Activated T-cell treated with anti-CD3 and anti-CD28 coated beads, Interleukin-2, amount 50 U/mL, for 72 hours (primary cell): ENCODE measurements around the gene BEX5. TPM values are rescaled to one million over a fixed set of nuclear protein-coding genes. Genes with fewer than 3 reads are reported as not detected.
A peak's percentile ranks its signal among the peaks of the same experiment; 100 is the strongest.
"Not testable (repeated sequence)": the region's sequence is repeated elsewhere in the genome, so short reads cannot be mapped to it uniquely, and the experiment has no call there.

ENCODE experiments used
- ATAC-seq, 2 donors: fragments of 150-1000 bp; cut with Tn5 transposase; replicated peaks in 1 of 2; 2 replicates each; pipeline ENCODE4 v1.10.0; 2021; ENCODE audit warnings: moderate library complexity in 2 of 2, mild to moderate bottlenecking in 1 of 2
- DNase-seq, 2 donors: peaks; one replicate each; pipeline ENCODE4 v3.0.0; 2021 to 2022; ENCODE audit warnings: mixed read lengths in 1 of 2
- H3K27ac Mint-ChIP-seq: one replicate; pipeline ENCODE4 v1.8.0; 2022; ENCODE audit warnings: mild to moderate bottlenecking, moderate library complexity, mixed read lengths
- H3K27me3 Mint-ChIP-seq: one replicate; pipeline ENCODE4 v1.8.0; 2022; ENCODE audit warnings: low read depth, mixed read lengths
- H3K36me3 Mint-ChIP-seq, 2 donors: one replicate each; pipeline ENCODE4 v1.8.0; 2022; ENCODE audit warnings: mixed read lengths in 2 of 2, mild to moderate bottlenecking in 1 of 2; ENCODE audit not compliant: insufficient read depth in 2 of 2
- H3K4me1 Mint-ChIP-seq: one replicate; pipeline ENCODE4 v1.8.0; 2022; ENCODE audit warnings: low read depth, mixed read lengths
- H3K4me3 Mint-ChIP-seq, 2 donors: one replicate each; pipeline ENCODE4 v1.8.0; 2022; ENCODE audit warnings: mild to moderate bottlenecking in 2 of 2, mixed read lengths in 2 of 2, moderate library complexity in 2 of 2
- H3K9me3 Mint-ChIP-seq, 2 donors: one replicate each; pipeline ENCODE4 v1.8.0; 2022; ENCODE audit warnings: mixed read lengths in 2 of 2
- total RNA-seq, 2 donors: library from RNA; stranded (reverse); gene quantifications; one replicate each; pipeline ENCODE4 v1.2.3, GENCODE V29; 2022

BEX5 gene
- total RNA-seq: 1 to 10 TPM; 5.4 to 5.8 TPM

- Mint-ChIP-seq H3K36me3 (peaks cover 0 to 2% of the 10 kb centered on the region in 2 donors), H3K27me3 (peaks cover 50% of the 10 kb centered on the region), H3K4me3 (peak within 1 kb of the TSS; percentile 95 to 97), H3K9me3 (no peaks in the 10 kb centered on the region), H3K27ac (peak within 1 kb of the TSS; percentile 94), H3K4me1 (peaks cover 13% of the 10 kb centered on the region)
- ATAC-seq (peak; percentile 95 to 96), DNase-seq (peak; percentile 46 to 58)
These were observed at the start of gene BEX5 for GRCh38 chrX:102155806-102156179. Gene BEX5, minus strand, starts transcription at chrX:102155977. Its CDS starts 1,712 bp downstream, at chrX:102154265.

GRCh38 chrX:102185967-102186720 is 30.4 kb upstream of the BEX5 start:
- Mint-ChIP-seq H3K4me3 (no peak overlapping the region), H3K36me3 (peaks cover 2 to 7% of the 10 kb centered on the region in 2 donors), H3K27ac (no peak overlapping the region), H3K27me3 (peaks cover 12% of the 10 kb centered on the region), H3K9me3 (peaks cover 2 to 11% of the 10 kb centered on the region in 2 donors), H3K4me1 (no peaks in the 10 kb centered on the region)
- ATAC-seq: no peak
- no peak for DNase-seq

- H3K27me3 Mint-ChIP-seq: peaks cover 48% of the 10 kb centered on the region
- ATAC-seq (peak; percentile 63 to 66), DNase-seq (peak; percentile 12 to 33)
- H3K9me3 Mint-ChIP-seq: no peaks in the 10 kb centered on the region
- peaks cover 13% of the 10 kb centered on the region for H3K4me1 Mint-ChIP-seq
- peaks cover 0 to 2% of the 10 kb centered on the region in 2 donors for H3K36me3 Mint-ChIP-seq
- H3K4me3 Mint-ChIP-seq: peak overlapping the region; percentile 95 to 97
- H3K27ac Mint-ChIP-seq: peak overlapping the region; percentile 94
These were observed 624 bp downstream of the BEX5 start for GRCh38 chrX:102154900-102155805.

GRCh38 chrX:102154218-102154860 is 1.4 kb downstream of the BEX5 start:
- peaks cover 0 to 2% of the 10 kb centered on the region in 2 donors for H3K36me3 Mint-ChIP-seq
- H3K27ac Mint-ChIP-seq: no peak overlapping the region
- H3K4me3 Mint-ChIP-seq: peak overlapping the region; percentile 95 to 97
- DNase-seq: peak; percentile 1 to 4
- H3K4me1 Mint-ChIP-seq: peaks cover 13% of the 10 kb centered on the region
- H3K9me3 Mint-ChIP-seq: no peaks in the 10 kb centered on the region
- H3K27me3 Mint-ChIP-seq: peaks cover 49% of the 10 kb centered on the region
- ATAC-seq: no peak

- DNase-seq, H3K4me3 Mint-ChIP-seq, H3K9me3 Mint-ChIP-seq, H3K4me1 Mint-ChIP-seq, H3K36me3 Mint-ChIP-seq, H3K27ac Mint-ChIP-seq, ATAC-seq: not testable (repeated sequence)
- peaks cover 45% of the 10 kb centered on the region for H3K27me3 Mint-ChIP-seq
These were observed 13.5 kb downstream of the BEX5 start, which contains the start of gene TCEAL6 for GRCh38 chrX:102142274-102142673. Gene TCEAL6, minus strand, starts transcription at chrX:102142481.

GRCh38 chrX:102141631-102142030 is 14.1 kb downstream of the BEX5 start:
- not testable (repeated sequence) for H3K4me1 Mint-ChIP-seq, H3K36me3 Mint-ChIP-seq, ATAC-seq, H3K4me3 Mint-ChIP-seq, DNase-seq, H3K9me3 Mint-ChIP-seq, H3K27ac Mint-ChIP-seq
- H3K27me3 Mint-ChIP-seq: peaks cover 50% of the 10 kb centered on the region

GRCh38 chrX:102140876-102141275 is 14.9 kb downstream of the BEX5 start:
- not testable (repeated sequence) for H3K27ac Mint-ChIP-seq, H3K4me1 Mint-ChIP-seq, DNase-seq, H3K4me3 Mint-ChIP-seq, H3K9me3 Mint-ChIP-seq, ATAC-seq, H3K36me3 Mint-ChIP-seq
- peaks cover 48% of the 10 kb centered on the region for H3K27me3 Mint-ChIP-seq

GRCh38 chrX:102138064-102138463 is 17.7 kb downstream of the BEX5 start:
- no peaks in the 10 kb centered on the region for H3K4me1 Mint-ChIP-seq
- ATAC-seq: no peak
- H3K36me3 Mint-ChIP-seq: no peaks in the 10 kb centered on the region
- H3K27me3 Mint-ChIP-seq: peaks cover 37% of the 10 kb centered on the region
- no peak for DNase-seq
- no peaks in the 10 kb centered on the region for H3K9me3 Mint-ChIP-seq
- H3K27ac Mint-ChIP-seq: no peak overlapping the region
- no peak overlapping the region for H3K4me3 Mint-ChIP-seq

GRCh38 chrX:102129473-102129872 is 26.3 kb downstream of the BEX5 start:
- Mint-ChIP-seq H3K27me3 (peaks cover 61% of the 10 kb centered on the region), H3K36me3 (peaks cover 0 to under 1% of the 10 kb centered on the region in 2 donors), H3K27ac (no peak overlapping the region), H3K4me1 (no peaks in the 10 kb centered on the region), H3K9me3 (no peaks in the 10 kb centered on the region), H3K4me3 (no peak overlapping the region)
- ATAC-seq: no peak
- DNase-seq: no peak

- Mint-ChIP-seq H3K36me3 (peaks cover 0 to 2% of the 10 kb centered on the region in 2 donors), H3K27me3 (peaks cover 61% of the 10 kb centered on the region), H3K27ac (peak overlapping the region; percentile 3), H3K4me1 (no peaks in the 10 kb centered on the region), H3K9me3 (no peaks in the 10 kb centered on the region), H3K4me3 (no peak overlapping the region)
- ATAC-seq (no peak), DNase-seq (no peak)
These were observed 28.9 kb downstream of the BEX5 start for GRCh38 chrX:102126863-102127262.

GRCh38 chrX:102126080-102126818 is 29.5 kb downstream of the BEX5 start:
- H3K36me3 Mint-ChIP-seq, ATAC-seq, DNase-seq, H3K9me3 Mint-ChIP-seq, H3K4me1 Mint-ChIP-seq: not testable (repeated sequence)
- peaks cover 57% of the 10 kb centered on the region for H3K27me3 Mint-ChIP-seq
- H3K27ac Mint-ChIP-seq: peak overlapping the region; percentile 3
- peak overlapping the region; percentile 31 to 39 for H3K4me3 Mint-ChIP-seq

- H3K4me1 Mint-ChIP-seq, H3K9me3 Mint-ChIP-seq, H3K36me3 Mint-ChIP-seq: not testable (repeated sequence)
- Mint-ChIP-seq H3K4me3 (peak within 1 kb of the TSS; percentile 39 to 79), H3K27ac (peak within 1 kb of the TSS; percentile 82), H3K27me3 (peaks cover 61% of the 10 kb centered on the region)
- ATAC-seq (peak; percentile 41 to 54), DNase-seq (peak; percentile 1 to 12)
These were observed 30.3 kb downstream of the BEX5 start, which contains the start of gene TCEAL2 for GRCh38 chrX:102125436-102125835. Gene TCEAL2, plus strand, starts transcription at chrX:102125679. Its CDS starts 1,152 bp downstream, at chrX:102126831.
